ENCODE measurements around the gene C2orf49.

Gene C2orf49

GRCh38 chr2:105383432-105384166 is 46.3 kb downstream of the C2orf49 start:
- no peak for DNase-seq (ENCODE audit: low read depth in 2 of 2)

DNA sequence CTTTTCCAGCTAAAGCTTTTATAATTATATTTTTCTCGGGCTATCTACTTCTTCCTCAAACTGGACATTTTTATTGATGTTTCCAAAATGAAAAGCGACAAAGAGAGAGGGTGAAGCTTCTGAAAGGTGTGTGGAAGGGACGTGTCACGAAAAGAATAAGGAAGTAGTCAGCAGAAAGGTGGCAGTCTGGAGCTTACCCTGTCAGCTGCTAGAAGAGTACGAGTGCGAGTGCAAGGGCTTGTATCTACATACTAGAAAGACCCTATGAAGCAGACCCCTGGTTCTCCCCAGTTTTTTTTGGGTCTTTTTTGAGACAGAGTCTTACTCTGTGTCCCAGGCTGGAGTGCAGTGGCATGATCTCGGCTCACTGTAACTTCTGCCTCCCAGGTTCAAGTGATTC is 46.9 kb downstream of the C2orf49 start:
- DNase-seq (ENCODE audit: low read depth in 2 of 2), result no peak

GRCh38 chr2:105384861-105385260 is 47.5 kb downstream of the C2orf49 start:
- DNase-seq (ENCODE audit: low read depth in 2 of 2), result no peak

DNA sequence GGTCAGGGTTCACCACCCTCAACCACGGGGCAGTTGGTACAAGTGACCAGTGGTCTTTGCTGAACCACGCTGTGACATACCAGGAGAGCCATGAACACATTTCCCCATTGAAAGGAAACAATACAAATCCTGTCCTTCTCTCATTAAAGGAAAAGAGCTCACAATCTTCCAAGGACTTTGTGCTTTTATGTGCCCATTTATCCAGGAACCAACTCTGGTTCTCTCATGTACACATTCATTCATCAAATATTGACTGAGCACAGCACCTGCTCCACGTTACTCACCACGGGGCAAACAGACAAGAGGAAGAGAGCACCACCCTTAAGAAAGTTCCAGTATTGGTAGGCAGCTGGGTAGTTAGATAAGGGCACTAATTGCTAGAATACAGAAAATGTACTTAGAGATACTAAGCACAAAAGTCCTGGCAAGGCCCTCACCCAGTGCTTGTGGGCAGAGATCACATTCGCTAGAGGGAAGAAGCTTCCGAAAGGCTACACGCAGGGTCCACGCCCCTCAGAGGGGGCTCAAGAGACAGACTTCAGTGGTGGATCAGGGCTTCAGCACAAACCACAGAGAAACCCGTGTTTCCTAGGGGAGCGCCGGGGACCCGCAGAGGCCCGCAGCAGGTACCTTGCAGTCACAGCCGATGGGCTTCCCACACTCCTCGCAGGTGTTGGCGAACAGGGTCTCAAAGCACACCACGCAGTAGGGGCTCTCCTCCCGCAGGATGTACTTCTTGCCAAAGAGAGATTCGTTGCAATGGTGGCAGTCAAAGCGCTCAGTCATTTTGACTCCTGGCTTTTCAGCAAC is 48.6 kb downstream of the C2orf49 start:
- no peak for DNase-seq (ENCODE audit: low read depth in 2 of 2)

DNA sequence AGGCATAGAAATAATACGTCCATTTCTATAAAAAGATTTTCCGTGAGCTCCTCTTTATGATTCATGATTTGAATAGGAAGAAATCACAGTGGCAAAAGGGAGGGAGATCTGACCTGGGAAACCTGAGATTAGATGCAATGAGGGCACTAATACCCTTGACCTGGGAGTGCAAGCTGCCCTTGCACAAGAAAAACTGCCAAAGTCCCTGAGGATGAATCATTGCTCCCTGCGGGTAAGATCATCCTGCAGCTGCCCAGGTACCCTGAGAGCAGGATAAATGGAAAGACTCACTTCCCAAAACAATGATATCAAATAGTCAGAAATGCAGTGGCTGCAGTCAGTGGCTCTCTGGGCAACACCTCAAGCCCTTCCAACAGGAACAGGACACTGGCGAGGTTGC is 49.9 kb downstream of the C2orf49 start:
- no peak for DNase-seq (ENCODE audit: low read depth in 2 of 2)

DNA sequence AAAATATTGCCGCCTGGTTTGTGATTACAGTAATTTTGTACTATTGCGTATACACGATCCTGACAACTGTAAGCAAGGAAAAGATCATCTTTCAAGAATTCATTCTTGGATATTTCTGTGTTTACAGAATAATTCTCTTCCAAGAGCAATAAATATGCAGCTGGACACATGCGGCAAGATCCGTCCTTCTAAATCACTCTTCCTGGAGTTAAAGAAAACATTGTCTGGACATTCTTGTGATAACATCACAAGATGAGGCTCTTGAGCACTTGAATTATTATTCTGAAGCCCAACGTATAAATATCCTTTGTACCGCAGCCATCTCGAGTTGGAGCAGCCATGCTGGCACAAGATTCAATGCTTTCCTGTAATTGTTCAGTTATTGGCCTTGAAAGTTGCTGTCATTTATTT is 51.6 kb downstream of the C2orf49 start:
- DNase-seq (ENCODE audit: low read depth in 2 of 2), result no peak

DNA sequence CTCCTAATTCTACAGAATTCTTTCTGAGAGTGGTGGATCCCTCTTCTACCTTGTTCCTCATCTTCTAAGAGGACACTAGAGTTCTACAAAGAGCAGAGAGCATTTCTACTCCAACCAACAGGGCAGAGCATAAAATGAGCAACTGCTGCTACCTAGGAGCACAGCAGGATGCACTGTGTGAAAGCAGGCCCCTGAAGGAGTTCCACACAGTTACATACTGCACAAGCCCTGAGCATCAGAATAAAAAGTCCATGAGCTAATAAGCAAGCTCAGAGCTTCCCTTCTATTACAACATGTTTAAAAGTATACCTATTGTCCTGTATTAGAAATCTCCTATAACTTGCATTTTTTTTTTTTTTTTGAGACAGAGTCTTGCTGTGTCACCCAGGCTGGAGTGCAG is 53.1 kb downstream of the C2orf49 start:
- no peak for DNase-seq (ENCODE audit: low read depth in 2 of 2)

GRCh38 chr2:105391058-105391627 is 53.8 kb downstream of the C2orf49 start:
- no peak for DNase-seq (ENCODE audit: low read depth in 2 of 2)

GRCh38 chr2:105391763-105392662 is 54.7 kb downstream of the C2orf49 start:
- DNase-seq (ENCODE audit: low read depth in 2 of 2), result no peak

DNA sequence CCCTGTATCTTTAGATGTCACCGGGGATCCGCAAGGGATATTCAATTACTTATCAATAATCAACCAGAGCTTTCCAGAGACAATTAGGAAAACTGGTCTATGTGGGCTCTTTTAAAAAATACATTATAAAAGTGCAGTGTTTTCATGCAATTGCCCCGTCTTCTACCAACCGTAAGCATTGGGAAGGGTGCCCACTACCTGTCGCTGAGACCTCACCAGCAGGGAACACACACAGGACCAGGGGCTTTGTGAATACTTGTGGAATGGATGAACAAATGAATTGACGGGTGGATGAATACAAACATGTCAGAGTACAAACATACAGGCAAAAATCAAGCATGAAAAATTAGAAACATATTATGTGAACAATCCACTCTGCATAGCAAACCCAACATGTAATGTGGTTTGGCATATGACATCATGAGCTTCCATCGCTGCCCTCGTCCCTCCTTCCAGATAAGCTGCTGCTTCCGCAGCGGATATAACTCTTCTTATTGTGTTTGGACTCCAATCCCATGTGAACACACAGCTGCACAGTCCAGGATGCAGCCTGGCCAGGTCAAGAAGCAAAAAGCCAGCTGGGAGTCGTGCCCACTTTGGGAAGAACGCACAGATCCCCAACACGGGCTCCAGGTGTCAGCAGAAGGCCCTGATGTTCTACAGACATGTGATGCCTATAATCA is 56.2 kb downstream of the C2orf49 start:
- DNase-seq (ENCODE audit: low read depth in 2 of 2), result no peak

DNA sequence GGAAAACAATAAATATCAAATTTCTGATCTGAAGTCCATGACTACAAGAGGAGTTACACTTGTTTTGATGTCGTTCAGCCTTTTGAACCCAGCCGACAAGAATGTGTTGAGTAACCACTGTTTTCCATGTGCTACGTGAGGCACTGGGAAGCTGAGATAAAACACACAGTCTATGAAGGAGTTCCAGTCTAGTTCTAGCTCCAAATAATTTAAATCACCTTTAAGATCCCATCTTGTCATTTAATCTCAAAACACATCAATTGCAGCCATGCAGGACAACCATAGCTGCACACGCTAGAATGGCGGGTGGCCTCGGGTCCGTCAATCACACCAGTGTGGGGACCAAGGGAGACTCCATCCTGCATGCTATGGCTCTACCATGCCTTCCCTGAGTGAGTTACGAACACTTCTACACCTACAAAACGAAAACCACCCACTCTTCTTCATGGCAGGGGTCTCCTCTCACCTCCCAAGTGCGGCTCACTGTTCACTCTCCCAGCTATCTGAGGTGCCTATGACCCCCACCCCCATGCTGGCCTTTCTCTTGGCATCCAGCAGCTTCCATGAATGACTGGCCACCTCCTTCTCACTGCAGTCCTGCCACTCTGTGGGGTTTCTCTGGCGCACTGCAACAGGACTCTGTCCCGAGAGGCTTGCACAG is 57.7 kb downstream of the C2orf49 start:
- DNase-seq (ENCODE audit: low read depth in 2 of 2), result no peak

GRCh38 chr2:105395691-105396090 is 58.4 kb downstream of the C2orf49 start:
- no peak for DNase-seq (ENCODE audit: low read depth in 2 of 2)

- no peak for DNase-seq (ENCODE audit: low read depth in 2 of 2)
Measured at GRCh38 chr2:105396254-105397024, 59.1 kb downstream of the C2orf49 start.

DNA sequence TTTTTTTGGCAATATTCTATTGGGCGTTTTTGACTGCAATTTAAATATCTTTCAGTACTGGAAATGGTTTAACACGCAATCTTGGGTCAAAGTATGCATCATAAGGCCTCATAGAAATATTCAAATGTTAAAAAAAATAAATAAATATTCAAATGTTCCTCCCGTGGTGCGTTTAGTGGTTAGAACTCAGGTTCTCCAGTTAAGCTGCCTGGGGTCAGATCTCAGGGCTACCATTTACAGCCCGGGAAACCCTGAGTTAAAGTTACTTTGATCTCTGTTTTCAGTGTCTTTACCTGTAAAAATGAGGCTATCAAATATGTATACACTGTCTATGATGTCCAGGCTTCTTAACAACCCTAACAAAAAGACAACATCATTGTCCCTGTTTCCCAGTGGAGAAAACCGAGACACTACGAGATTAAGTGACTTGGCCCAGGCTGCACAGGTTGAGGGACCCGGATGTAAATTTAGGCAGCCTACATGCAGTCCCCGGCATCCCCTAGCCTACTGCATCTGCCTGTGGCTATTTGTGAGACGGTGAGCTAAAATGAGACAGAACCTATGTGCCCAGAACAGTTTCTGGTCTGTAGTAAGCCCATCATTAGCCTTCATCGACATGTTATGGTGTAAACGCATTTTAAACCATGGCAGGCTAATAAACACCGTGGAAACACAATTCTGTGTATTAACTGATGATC is 59.8 kb downstream of the C2orf49 start:
- no peak for DNase-seq (ENCODE audit: low read depth in 2 of 2)

- DNase-seq (ENCODE audit: low read depth in 2 of 2), result no peak
Measured at GRCh38 chr2:105397953-105398335, 60.6 kb downstream of the C2orf49 start.

DNA sequence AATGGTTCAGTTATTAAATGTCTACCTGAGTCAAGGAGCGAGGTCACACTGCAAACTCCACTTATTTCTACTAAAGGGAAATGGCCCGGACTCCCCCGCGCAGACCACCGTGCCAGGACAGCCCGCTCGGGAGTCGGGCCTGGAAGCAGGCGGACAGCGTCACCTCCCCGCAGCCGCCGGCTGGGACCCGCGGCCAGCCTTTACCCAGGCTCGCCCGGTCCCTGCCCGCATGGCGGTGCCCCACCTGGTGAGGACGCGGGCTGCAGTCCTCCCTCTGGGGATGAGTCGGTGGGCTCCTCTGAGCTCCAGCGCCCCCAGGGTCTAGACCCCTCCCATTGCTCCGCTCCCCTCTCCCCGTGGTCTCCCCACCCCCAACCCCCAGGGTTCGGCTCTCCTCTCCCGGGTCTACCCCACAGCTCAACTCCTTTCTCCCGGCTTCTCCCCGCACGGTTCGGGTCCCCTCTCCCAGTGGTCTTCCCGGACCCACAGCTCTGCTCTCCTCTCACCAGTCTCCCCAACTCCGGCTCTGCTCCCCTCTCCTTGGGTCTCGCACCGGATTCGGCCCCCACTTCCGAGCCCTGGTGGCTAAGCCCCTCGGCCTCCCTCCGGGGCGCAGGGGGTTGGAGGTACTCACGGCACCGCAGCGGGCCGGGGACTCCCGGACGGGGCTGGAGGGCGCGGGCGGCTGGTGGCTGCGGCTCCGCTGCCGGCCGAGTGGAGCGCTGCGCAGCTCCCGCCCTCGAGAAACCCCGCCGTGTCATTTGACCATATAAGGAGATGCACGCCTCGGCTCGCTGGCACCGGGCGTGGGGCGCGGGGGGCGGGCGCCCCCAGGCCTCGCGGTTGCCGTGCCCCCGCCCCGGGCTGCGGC is 61.2 kb downstream of the C2orf49 start, which contains the start of gene FHL2:
Gene FHL2, minus strand, starts transcription at position 716 of the 871 bp plus-strand sequence. CDS start 12,535 bp downstream, outside the sequence.
- peak; percentile 18 to 42 for DNase-seq (ENCODE audit: low read depth in 2 of 2)

Data from stimulated activated CD8-positive, alpha-beta memory T cell treated with anti-CD3 and anti-CD28 coated beads, Interleukin-7, amount 100 ng/mL, for 1 hour (primary cell).